ENCODE results near the gene VASH1. TPM values are rescaled to one million over a fixed set of nuclear protein-coding genes. Genes with fewer than 3 reads are reported as not detected.

The VASH1 gene
- total RNA-seq, 3 donors from 2014 or later: 4.8 to 11.6 (median 5.4) TPM

DNA sequence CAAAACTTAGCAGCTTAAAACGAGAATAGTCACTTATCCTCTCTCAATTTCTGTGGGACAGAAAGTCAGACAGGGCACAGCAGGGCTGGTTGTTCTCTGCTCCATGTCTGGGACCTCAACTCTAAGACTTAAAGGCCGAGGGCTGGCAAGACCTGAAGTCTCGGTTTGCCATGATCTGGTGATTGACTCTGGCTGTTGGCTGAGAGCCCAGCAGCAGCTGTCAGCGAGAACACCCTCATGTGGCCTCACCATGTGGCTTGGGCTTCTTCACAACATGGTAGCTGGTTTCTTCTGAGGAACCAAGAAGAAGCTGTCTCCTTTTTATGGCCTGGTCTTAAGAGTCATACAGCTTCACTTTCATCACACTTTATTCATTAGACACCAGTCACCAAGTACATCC is 1.7 kb upstream of the VASH1 start:
- Histone ChIP-seq H3K36me3 (ENCODE audit: low read depth) (no peaks in the 10 kb centered on the region), H3K9me3 (no peaks in the 10 kb centered on the region), H3K4me3 (no peak overlapping the region), H3K4me1 (ENCODE audit: low read depth) (peaks cover 17% of the 10 kb centered on the region)
- intact Hi-C loops (cut with DNase I, micrococcal nuclease): no loop called here
- TF ChIP-seq, protein P1, sequence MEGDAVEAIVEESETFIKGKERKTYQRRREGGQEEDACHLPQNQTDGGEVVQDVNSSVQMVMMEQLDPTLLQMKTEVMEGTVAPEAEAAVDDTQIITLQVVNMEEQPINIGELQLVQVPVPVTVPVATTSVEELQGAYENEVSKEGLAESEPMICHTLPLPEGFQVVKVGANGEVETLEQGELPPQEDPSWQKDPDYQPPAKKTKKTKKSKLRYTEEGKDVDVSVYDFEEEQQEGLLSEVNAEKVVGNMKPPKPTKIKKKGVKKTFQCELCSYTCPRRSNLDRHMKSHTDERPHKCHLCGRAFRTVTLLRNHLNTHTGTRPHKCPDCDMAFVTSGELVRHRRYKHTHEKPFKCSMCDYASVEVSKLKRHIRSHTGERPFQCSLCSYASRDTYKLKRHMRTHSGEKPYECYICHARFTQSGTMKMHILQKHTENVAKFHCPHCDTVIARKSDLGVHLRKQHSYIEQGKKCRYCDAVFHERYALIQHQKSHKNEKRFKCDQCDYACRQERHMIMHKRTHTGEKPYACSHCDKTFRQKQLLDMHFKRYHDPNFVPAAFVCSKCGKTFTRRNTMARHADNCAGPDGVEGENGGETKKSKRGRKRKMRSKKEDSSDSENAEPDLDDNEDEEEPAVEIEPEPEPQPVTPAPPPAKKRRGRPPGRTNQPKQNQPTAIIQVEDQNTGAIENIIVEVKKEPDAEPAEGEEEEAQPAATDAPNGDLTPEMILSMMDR (IDR thresholded peaks at IDR 0.05): no peak
- ATAC-seq (no peak), DNase-seq (no peak)

DNA sequence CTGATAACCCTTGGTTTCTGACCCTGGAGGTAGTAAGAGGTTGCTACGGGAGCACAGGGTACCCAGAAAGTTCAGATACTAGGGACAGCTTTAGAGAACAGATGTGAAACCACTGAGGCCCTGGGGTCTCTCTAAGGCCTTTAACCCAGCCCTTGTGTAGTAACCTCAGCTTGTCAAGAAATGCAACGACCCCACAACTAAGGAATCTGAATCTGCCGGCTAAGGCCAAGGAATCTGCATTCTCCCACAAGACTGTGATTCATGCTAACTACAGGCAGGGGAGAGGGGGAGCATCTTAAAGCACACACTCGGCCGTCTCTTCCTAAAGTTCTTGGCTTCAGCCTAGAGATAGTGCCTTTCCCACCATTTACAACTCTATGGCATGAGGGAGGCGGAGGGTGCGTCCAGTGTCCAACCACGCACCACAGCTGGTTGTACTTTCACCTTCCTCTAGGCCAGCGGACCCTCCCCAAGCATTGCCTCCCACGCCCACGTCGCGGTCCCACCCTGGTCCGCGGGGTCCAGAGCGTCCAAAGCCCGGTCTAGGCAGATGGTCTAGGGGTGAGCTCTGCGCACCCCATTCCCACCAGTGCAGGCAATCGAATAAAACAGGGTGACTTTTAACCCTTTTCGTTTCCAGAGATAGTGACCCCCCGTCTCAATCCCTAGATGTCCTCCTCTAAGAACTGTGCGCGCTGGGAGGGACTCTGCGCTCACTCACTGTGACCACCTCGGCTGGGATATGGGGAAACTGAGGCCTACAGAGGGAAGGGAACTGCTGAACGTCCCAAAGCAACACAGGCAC is 735 bp upstream of the VASH1 start:
- no peak overlapping the region for H3K4me3 ChIP-seq

DNA sequence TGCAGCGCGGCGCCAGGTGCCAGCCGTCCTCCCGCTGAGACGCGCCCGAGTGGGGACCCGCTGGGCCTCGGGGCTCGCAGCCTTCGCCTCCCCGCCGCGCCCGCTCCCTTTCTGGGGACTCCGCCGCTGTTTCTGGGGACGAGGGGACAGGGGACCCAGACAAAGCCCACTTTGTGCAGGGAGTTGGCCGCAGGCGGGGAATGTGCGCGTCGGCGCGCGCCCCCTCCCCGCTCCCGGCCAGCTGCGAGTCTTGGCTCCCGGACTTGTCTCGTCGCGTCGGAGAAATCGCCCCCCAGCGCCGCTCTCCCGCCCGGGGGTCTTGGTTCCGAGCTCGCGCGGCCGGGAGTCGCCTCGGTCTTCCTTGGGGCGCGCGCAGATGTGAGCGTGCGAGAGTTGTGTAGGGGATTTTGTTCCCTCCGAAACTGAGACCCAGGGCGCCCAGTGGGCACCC is 717 bp downstream of the VASH1 start:
- Histone ChIP-seq H3K4me1 (ENCODE audit: low read depth) (peaks cover 17% of the 10 kb centered on the region), H3K36me3 (ENCODE audit: low read depth) (no peaks in the 10 kb centered on the region), H3K9me3 (no peaks in the 10 kb centered on the region), H3K4me3 (peak overlapping the region; percentile 30)
- ATAC-seq (no peak), DNase-seq (peak in 2 of 3 donors; percentile 24 to 50)
- TF ChIP-seq, protein P1 (IDR thresholded peaks at IDR 0.05): no peak
- intact Hi-C loops (cut with DNase I, micrococcal nuclease): loop anchor here in 1 of 2 donors (10.0 kb wide), 1 partner anchor 47 kb away; no protein-coding TSS in a partner anchor

More for the DNA sequence above, 735 bp upstream of the VASH1 start:
- Histone ChIP-seq H3K4me1 (ENCODE audit: low read depth) (peaks cover 17% of the 10 kb centered on the region), H3K9me3 (no peaks in the 10 kb centered on the region), H3K36me3 (ENCODE audit: low read depth) (no peaks in the 10 kb centered on the region)
- no peak for ATAC-seq
- DNase-seq: peak in 1 of 3 donors; percentile 17
- TF ChIP-seq, protein P1 (IDR thresholded peaks at IDR 0.05): no peak
- intact Hi-C loops (cut with DNase I, micrococcal nuclease): loop anchor here in 1 of 2 donors (10.0 kb wide), 1 partner anchor 46 kb away; no protein-coding TSS in a partner anchor

DNA sequence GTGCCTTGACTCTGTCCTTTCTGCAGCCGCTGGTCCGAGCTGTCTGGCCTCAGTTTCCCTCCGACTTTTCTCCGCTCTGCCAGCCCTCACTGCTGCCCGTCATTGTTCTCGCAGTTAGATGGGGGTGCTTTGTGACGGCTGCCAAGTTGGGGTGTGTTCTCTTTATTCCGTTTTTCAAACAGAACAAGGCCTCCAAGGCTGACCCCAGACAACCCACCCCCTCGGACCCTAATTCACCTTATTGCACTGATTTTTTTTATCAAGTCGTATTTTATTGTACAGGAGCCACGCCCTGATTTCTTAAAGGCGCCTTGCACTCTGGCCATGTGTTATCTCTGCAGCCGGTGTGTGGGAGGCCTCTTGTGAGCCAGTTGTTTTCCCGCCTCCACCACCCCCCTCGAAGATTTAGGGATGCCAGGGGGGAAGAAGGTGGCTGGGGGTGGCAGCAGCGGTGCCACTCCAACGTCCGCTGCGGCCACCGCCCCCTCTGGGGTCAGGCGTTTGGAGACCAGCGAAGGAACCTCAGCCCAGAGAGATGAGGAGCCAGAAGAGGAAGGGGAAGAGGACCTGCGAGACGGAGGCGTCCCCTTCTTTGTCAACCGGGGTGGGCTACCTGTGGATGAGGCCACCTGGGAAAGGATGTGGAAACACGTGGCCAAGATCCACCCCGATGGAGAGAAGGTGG is 1.3 kb downstream of the VASH1 start:
- Histone ChIP-seq H3K9me3 (no peaks in the 10 kb centered on the region), H3K4me1 (ENCODE audit: low read depth) (peaks cover 17% of the 10 kb centered on the region), H3K4me3 (no peak overlapping the region), H3K36me3 (ENCODE audit: low read depth) (no peaks in the 10 kb centered on the region)
- DNase-seq: peak in 2 of 3 donors; percentile 26 to 58
- intact Hi-C loops (cut with DNase I, micrococcal nuclease): loop anchor here in 1 of 2 donors (10.0 kb wide), 1 partner anchor 48 kb away; no protein-coding TSS in a partner anchor
- TF ChIP-seq, protein P1 (IDR thresholded peaks at IDR 0.05): no peak
- no peak for ATAC-seq

DNA sequence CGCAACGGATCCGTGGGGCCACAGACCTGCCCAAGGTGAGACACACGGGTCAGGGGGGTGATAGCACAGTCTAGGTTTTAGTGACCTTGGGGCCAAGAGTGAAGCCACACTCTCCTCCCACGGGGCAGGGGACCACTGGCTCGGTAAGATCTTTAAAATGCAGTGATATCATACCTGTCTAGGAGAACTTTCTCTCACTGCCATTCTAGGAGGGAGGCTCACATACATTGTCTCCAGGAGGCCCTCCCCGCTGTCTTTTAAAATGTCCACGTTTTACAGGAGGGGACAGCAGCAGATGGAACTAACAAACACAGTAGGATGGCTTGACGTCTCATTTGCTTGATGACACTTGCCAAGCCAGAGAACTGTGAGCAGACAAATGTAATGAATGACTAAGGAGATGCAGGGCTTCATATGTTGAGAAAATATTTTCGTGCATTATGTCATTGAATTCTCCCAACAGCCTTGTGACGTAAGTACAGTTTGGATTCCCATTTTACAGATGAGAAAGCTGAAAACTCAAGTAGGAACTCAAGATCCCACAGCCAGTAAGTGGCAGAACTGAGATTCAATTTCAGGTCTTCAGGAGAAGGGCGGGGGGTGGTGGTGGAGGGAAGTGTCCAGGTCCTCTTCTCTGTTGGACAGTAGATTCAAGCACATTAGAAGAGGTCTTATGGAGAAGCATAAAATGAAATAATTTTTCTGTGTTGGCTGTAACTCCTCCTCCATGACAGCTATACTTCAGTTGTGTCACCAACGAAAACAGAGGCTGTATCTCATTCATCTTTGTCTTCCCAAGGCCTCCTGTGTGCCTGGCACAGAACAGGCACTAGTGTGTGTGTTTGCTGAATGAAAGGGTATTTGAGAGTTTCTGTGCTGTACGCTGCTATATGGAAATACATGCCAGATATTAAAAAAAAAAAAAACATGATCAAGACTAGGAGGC is 2.1 kb downstream of the VASH1 start:
- H3K36me3 ChIP-seq (ENCODE audit: low read depth): no peaks in the 10 kb centered on the region
- TF ChIP-seq, protein P1 (IDR thresholded peaks at IDR 0.05): no peak
- intact Hi-C loops (cut with DNase I, micrococcal nuclease): loop anchor here in 1 of 2 donors (10.0 kb wide), 1 partner anchor 49 kb away; no protein-coding TSS in a partner anchor
- no peaks in the 10 kb centered on the region for H3K9me3 ChIP-seq
- H3K4me1 ChIP-seq (ENCODE audit: low read depth): peaks cover 17% of the 10 kb centered on the region
- no peak overlapping the region for H3K4me3 ChIP-seq
- no peak for ATAC-seq
- DNase-seq: no peak

All from mucosa of descending colon (tissue), 3 donors.